Lower lobe of right lung (tissue), 2 donors: ENCODE data around the gene PIP5K1B. TPM values are rescaled to one million over a fixed set of nuclear protein-coding genes. Genes with fewer than 3 reads are reported as not detected.

Experiments
- ATAC-seq, 2 donors: fragments of 200-7000 bp; cut with Tn5 transposase; one replicate each; pipeline ENCODE4 v1.9.1; 2020 to 2022; ENCODE audit warnings: mild to moderate bottlenecking in 2 of 2, moderate library complexity in 2 of 2
- DNase-seq: peaks from one replicate; pipeline ENCODE4 v3.0.0-alpha.2; 2020
- H3K27ac ChIP-seq: fragments of 200-600 bp; one replicate; pipeline ENCODE4 v1.8.0; 2022
- H3K27me3 ChIP-seq: fragments of 200-600 bp; one replicate; pipeline ENCODE4 v1.8.0; 2022; ENCODE audit warnings: low read depth
- H3K36me3 ChIP-seq: fragments of 200-600 bp; one replicate; pipeline ENCODE4 v1.8.0; 2022; ENCODE audit warnings: mild to moderate bottlenecking
- H3K4me1 ChIP-seq: fragments of 200-600 bp; one replicate; pipeline ENCODE4 v1.8.0; 2022
- H3K4me3 ChIP-seq: fragments of 200-600 bp; one replicate; pipeline ENCODE4 v1.8.0; 2022; ENCODE audit warnings: mild to moderate bottlenecking
- H3K9me3 ChIP-seq: fragments of 200-600 bp; one replicate; pipeline ENCODE4 v1.8.0; 2022
- intact Hi-C: fragments of 100-400 bp; cut with DNase I; formaldehyde crosslinking; loops from one replicate; pipeline ENCODE4 v1.11.0; 2022
- total RNA-seq: library from RNA; stranded (reverse); fragmentation: NEBNext Ultra II Directional; extraction: Animal tissue kit (Norgen Biotek cat#: 25700); gene quantifications from one replicate; pipeline ENCODE4 v1.2.1, GENCODE V29; 2021
- TF ChIP-seq, protein P1 (sequence below): fragments of 200-600 bp; IDR thresholded peaks from one replicate; pipeline ENCODE4 v1.8.0; 2022; ENCODE audit warnings: antibody characterized with exemption, mild to moderate bottlenecking
- donor health status: DM: no; HTN: yes; CAD: no; lungs with severe emphysema.

The PIP5K1B gene
- total RNA-seq, 1 donor from 2014 or later, result 35.9 TPM

DNA sequence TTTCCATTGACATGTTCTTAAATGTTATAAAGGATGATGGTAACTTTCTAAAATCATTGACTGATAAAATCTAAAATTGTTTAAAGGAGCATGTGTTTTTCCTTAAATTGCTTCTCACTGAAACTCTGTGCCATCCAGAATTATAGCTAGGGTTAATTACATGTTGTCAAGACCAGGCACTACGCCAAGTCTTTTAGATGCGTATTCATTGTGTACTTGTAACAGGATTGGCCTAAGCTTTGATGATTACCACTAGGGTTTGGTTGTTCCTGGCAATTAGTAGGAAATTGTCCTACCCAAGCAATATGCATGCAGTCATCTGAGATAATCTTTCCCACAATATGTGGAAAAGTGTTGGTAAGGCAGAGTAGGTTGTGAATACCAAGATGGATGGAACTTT is 265.1 kb downstream of the PIP5K1B start:
- Histone ChIP-seq H3K36me3 (no peaks in the 10 kb centered on the region), H3K4me3 (no peak overlapping the region), H3K27me3 (no peaks in the 10 kb centered on the region), H3K9me3 (no peaks in the 10 kb centered on the region), H3K4me1 (no peaks in the 10 kb centered on the region), H3K27ac (peak overlapping the region; percentile 10)
- intact Hi-C loops, result no loop called here
- DNase-seq (no peak), ATAC-seq (no peak)
- TF ChIP-seq, protein P1, sequence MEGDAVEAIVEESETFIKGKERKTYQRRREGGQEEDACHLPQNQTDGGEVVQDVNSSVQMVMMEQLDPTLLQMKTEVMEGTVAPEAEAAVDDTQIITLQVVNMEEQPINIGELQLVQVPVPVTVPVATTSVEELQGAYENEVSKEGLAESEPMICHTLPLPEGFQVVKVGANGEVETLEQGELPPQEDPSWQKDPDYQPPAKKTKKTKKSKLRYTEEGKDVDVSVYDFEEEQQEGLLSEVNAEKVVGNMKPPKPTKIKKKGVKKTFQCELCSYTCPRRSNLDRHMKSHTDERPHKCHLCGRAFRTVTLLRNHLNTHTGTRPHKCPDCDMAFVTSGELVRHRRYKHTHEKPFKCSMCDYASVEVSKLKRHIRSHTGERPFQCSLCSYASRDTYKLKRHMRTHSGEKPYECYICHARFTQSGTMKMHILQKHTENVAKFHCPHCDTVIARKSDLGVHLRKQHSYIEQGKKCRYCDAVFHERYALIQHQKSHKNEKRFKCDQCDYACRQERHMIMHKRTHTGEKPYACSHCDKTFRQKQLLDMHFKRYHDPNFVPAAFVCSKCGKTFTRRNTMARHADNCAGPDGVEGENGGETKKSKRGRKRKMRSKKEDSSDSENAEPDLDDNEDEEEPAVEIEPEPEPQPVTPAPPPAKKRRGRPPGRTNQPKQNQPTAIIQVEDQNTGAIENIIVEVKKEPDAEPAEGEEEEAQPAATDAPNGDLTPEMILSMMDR, result no peak

DNA sequence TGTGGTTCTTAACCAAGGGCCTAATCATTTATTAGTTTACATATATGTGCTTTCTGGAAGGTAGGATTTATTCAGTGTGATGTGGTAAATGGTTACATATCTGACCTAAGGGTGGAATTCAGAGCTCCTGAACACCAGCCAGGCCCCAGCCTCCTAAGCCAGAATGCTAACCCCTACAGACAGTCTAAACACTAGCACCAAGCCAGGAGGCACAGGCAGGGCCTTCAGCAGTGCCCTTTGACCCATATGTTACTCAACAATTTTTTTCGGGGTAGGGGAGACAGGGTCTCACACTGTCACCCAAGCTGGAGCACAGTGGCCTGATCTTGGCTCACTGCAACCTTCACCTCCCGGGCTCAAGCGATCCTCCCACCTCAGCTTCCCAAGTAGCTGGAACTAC is 268.6 kb downstream of the PIP5K1B start:
- TF ChIP-seq, protein P1, result no peak
- H3K27ac ChIP-seq, result peak overlapping the region; percentile 86
- intact Hi-C loops, result no loop called here
- H3K4me1 ChIP-seq, result peaks cover 4% of the 10 kb centered on the region
- no peaks in the 10 kb centered on the region for H3K9me3 ChIP-seq
- peak overlapping the region; percentile 47 for H3K4me3 ChIP-seq
- no peaks in the 10 kb centered on the region for H3K36me3 ChIP-seq
- DNase-seq (no peak), ATAC-seq (peak in 1 of 2 donors; percentile 17)
- H3K27me3 ChIP-seq, result no peaks in the 10 kb centered on the region

DNA sequence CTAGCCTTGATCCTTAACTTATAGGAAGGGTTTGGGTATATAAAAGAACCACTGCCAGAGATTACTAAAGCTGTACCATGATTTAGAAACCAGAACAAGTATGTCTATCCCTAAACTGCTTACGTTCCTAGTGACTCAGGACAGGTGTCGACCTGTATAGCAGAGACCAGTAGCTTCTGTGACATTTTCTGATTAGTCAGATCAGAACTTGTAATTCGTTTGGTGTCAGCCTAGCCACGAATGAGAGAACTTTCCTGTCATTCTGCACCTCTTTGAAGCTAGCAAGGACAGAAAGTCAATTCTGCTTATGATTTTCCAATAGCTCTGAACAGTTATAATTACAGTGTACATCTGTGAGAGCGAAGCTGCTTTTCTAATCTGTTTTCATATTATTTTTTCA is 269.4 kb downstream of the PIP5K1B start:
- intact Hi-C loops, result no loop called here
- Histone ChIP-seq H3K27ac (peak overlapping the region; percentile 86), H3K27me3 (no peaks in the 10 kb centered on the region), H3K36me3 (no peaks in the 10 kb centered on the region), H3K4me3 (peak overlapping the region; percentile 47), H3K4me1 (peaks cover 4% of the 10 kb centered on the region), H3K9me3 (no peaks in the 10 kb centered on the region)
- TF ChIP-seq, protein P1, result no peak
- DNase-seq, result no peak
- ATAC-seq, result no peak

GRCh38 chr9:68974901-68975300 is 269.9 kb downstream of the PIP5K1B start:
- no peak for DNase-seq
- intact Hi-C loops, result no loop called here
- ATAC-seq, result no peak
- Histone ChIP-seq H3K27ac (peak overlapping the region; percentile 86), H3K4me1 (peaks cover 4% of the 10 kb centered on the region), H3K4me3 (peak overlapping the region; percentile 47), H3K9me3 (no peaks in the 10 kb centered on the region), H3K27me3 (no peaks in the 10 kb centered on the region), H3K36me3 (no peaks in the 10 kb centered on the region)
- TF ChIP-seq, protein P1, result no peak

- H3K36me3 ChIP-seq, result no peaks in the 10 kb centered on the region
- H3K27ac ChIP-seq, result peak overlapping the region; percentile 86
- H3K4me3 ChIP-seq, result peak overlapping the region; percentile 47
- ATAC-seq (peak; percentile 71 to 74), DNase-seq (no peak)
- no peaks in the 10 kb centered on the region for H3K9me3 ChIP-seq
- H3K27me3 ChIP-seq, result no peaks in the 10 kb centered on the region
- TF ChIP-seq, protein P1, result no peak
- intact Hi-C loops, result no loop called here
- peaks cover 4% of the 10 kb centered on the region for H3K4me1 ChIP-seq
Measured at GRCh38 chr9:68975365-68976043, 270.5 kb downstream of the PIP5K1B start.
